Mucosa of descending colon (tissue), 3 donors: ENCODE data around the gene MYO18A. TPM values are rescaled to one million over a fixed set of nuclear protein-coding genes. Genes with fewer than 3 reads are reported as not detected.

ENCODE experiments used
- ATAC-seq: fragments of 200-7000 bp; cut with Tn5 transposase; one replicate; pipeline ENCODE4 v1.9.1; 2020; ENCODE audit warnings: mild to moderate bottlenecking, moderate library complexity
- DNase-seq, 3 donors: peaks; one replicate each; pipeline ENCODE4 v3.0.0-alpha.2; 2020
- H3K36me3 ChIP-seq: fragments of 200-600 bp; one replicate; pipeline ENCODE4 v1.8.0; 2021; ENCODE audit warnings: low read depth, mild to moderate bottlenecking
- H3K4me1 ChIP-seq: fragments of 200-600 bp; one replicate; pipeline ENCODE4 v1.8.0; 2021; ENCODE audit warnings: low read depth, mild to moderate bottlenecking
- H3K4me3 ChIP-seq: fragments of 200-600 bp; one replicate; pipeline ENCODE4 v1.8.0; 2021; ENCODE audit warnings: mild to moderate bottlenecking
- H3K9me3 ChIP-seq: fragments of 200-600 bp; one replicate; pipeline ENCODE4 v1.8.0; 2021; ENCODE audit warnings: mild to moderate bottlenecking
- CTCF ChIP-seq: fragments of 200-600 bp; IDR thresholded peaks from one replicate; pipeline ENCODE4 v1.8.0; 2022; ENCODE audit warnings: antibody characterized with exemption, mild to moderate bottlenecking
- intact Hi-C, 2 donors: fragments of 100-400 bp; cut with DNase I in 1 of 2; cut with micrococcal nuclease in 1 of 2; formaldehyde crosslinking; loops; one replicate each; pipeline versions ENCODE4 v1.11.0 to v1.11.1; 2022; cut with DNase I, micrococcal nuclease
- total RNA-seq, 3 donors: library from RNA; stranded (reverse); fragmentation: NEBNext Ultra II Directional in 2 of 3; extraction: Animal tissue kit (Norgen Biotek cat#: 25700) in 2 of 3; gene quantifications; one replicate each; pipeline versions ENCODE4 v1.2.1 to v1.2.4, GENCODE V29; 2021 to 2023
- donor health status: DM: no; HTN: no; CAD: no; lungs with moderate emphysema.
- donor health status: DM: no; HTN: no; CAD: no.
- donor health status: DM: no; HTN: yes; CAD: no.

MYO18A gene
- total RNA-seq, 3 donors from 2014 or later, result 84.9 to 111 (median 93.3) TPM

GRCh38 chr17:29068818-29069217 lies 111.4 kb downstream of the MYO18A start:
- Histone ChIP-seq H3K4me1 (no peaks in the 10 kb centered on the region), H3K9me3 (no peaks in the 10 kb centered on the region), H3K4me3 (no peak overlapping the region), H3K36me3 (no peaks in the 10 kb centered on the region)
- DNase-seq (peak in 1 of 3 donors; percentile 1), ATAC-seq (no peak)
- no peak for TF ChIP-seq CTCF
- intact Hi-C loops, result no loop called here

GRCh38 chr17:29066606-29067005 lies 113.6 kb downstream of the MYO18A start:
- Histone ChIP-seq H3K4me1 (no peaks in the 10 kb centered on the region), H3K9me3 (no peaks in the 10 kb centered on the region), H3K4me3 (no peak overlapping the region), H3K36me3 (no peaks in the 10 kb centered on the region)
- DNase-seq (no peak), ATAC-seq (no peak)
- intact Hi-C loops, result no loop called here
- TF ChIP-seq CTCF, result no peak

- Histone ChIP-seq H3K4me3 (no peak overlapping the region), H3K9me3 (no peaks in the 10 kb centered on the region), H3K4me1 (no peaks in the 10 kb centered on the region), H3K36me3 (no peaks in the 10 kb centered on the region)
- ATAC-seq, result no peak
- TF ChIP-seq CTCF, result no peak
- intact Hi-C loops, result no loop called here
- no peak for DNase-seq
Observed at GRCh38 chr17:29066047-29066446, 114.2 kb downstream of the MYO18A start.

- Histone ChIP-seq H3K4me3 (no peak overlapping the region), H3K36me3 (no peaks in the 10 kb centered on the region), H3K9me3 (no peaks in the 10 kb centered on the region), H3K4me1 (no peaks in the 10 kb centered on the region)
- DNase-seq (no peak), ATAC-seq (no peak)
- intact Hi-C loops, result no loop called here
- TF ChIP-seq CTCF, result no peak
Observed at GRCh38 chr17:29063992-29064391, 116.2 kb downstream of the MYO18A start.

GRCh38 chr17:29062215-29062614 lies 118.0 kb downstream of the MYO18A start:
- Histone ChIP-seq H3K9me3 (no peaks in the 10 kb centered on the region), H3K4me3 (no peak overlapping the region), H3K36me3 (no peaks in the 10 kb centered on the region), H3K4me1 (no peaks in the 10 kb centered on the region)
- TF ChIP-seq CTCF, result no peak
- ATAC-seq, result no peak
- DNase-seq, result no peak
- intact Hi-C loops, result no loop called here

GRCh38 chr17:29061036-29061435 lies 119.2 kb downstream of the MYO18A start:
- H3K36me3 ChIP-seq, result no peaks in the 10 kb centered on the region
- no peaks in the 10 kb centered on the region for H3K9me3 ChIP-seq
- no peak for TF ChIP-seq CTCF
- DNase-seq, result no peak
- H3K4me3 ChIP-seq, result no peak overlapping the region
- no peak for ATAC-seq
- H3K4me1 ChIP-seq, result no peaks in the 10 kb centered on the region
- intact Hi-C loops, result no loop called here
